HEK293T (cell line): ENCODE results near the gene ROS1.

Source experiments
- SP1 ChIP-seq: fragments of 450-650 bp; IDR thresholded peaks from 2 replicates; pipeline ENCODE4 v1.6.1; 2017
- TARDBP ChIP-seq: fragments of 450-650 bp; IDR thresholded peaks from 2 replicates; pipeline ENCODE4 v1.6.1; 2016
- ZNF384 ChIP-seq: fragments of 450-650 bp; IDR thresholded peaks from 2 replicates; pipeline ENCODE4 v1.6.1; 2016

DNA sequence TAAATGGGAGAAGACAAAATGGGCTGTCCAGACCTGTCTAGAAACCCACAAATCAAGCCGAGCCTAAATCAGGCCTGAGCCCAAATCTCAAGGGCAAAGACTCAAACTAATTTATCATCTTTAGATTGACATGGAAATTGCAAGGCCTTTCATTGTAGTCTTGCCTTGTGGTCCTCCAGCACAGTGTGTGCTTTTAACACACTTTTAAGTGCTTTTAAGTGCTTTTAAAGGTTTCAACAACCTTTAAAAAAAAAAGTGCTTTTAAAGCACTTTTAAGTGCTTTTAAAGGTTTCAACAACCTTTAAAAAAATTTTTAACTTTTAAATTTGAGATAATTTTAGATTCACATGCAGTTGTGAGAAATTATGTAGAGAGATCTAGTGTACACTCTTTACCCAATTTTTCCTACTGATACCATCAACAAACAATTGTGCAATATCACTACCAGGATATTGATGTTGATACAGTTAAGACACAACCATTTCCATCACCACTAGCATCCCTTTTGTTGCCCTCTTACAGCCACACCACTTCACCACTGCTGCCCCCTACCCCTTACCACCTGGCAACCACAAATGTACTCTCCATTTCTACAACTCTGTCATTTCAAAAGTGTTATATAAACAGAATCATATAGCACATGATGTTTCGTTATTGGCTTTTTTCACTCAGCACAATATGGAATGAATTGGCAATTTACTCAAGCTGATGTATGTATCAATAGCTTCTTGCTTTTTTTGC lies 33.6 kb upstream of the ROS1 start:
- TF ChIP-seq ZNF384: no peak
- no peak for TF ChIP-seq SP1
- no peak for TF ChIP-seq TARDBP
